ENCODE measurements around the gene GPX4.

DNA sequence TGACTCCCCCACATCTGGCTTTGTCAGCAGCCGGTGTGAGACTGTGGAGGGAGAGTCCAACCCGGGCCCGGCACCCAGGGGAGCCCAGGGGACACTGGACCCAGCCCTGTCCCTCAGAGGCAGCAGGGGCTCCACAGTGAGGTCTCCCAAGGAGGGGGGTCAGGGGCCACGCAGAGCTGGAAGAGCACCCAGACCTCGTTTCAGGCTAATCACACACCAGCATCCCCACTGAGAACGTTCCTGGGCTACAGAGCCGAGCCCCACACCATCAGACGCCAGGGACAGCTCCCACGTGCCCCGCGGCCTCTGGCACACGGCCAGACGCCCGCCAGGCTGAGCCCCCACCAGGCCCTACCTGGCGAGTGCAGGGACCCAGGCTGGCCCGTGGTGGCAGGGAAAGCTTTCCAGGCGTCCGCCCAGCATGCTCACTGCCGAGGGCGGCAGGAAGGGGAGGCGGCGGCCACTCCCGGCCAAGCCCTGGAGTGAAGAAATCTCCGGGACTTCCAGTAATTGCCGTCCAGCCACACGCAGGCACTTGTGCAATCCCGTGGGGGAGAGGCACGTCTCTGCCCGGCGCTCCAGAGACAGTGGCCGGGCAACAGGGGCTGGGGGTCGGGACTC lies 51.0 kb downstream of the GPX4 start:
- TF ChIP-seq, protein P1, sequence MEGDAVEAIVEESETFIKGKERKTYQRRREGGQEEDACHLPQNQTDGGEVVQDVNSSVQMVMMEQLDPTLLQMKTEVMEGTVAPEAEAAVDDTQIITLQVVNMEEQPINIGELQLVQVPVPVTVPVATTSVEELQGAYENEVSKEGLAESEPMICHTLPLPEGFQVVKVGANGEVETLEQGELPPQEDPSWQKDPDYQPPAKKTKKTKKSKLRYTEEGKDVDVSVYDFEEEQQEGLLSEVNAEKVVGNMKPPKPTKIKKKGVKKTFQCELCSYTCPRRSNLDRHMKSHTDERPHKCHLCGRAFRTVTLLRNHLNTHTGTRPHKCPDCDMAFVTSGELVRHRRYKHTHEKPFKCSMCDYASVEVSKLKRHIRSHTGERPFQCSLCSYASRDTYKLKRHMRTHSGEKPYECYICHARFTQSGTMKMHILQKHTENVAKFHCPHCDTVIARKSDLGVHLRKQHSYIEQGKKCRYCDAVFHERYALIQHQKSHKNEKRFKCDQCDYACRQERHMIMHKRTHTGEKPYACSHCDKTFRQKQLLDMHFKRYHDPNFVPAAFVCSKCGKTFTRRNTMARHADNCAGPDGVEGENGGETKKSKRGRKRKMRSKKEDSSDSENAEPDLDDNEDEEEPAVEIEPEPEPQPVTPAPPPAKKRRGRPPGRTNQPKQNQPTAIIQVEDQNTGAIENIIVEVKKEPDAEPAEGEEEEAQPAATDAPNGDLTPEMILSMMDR (conservative IDR thresholded peaks at IDR 0.05; ENCODE audit: low read length), result no peak
- TF ChIP-seq EZH2phosphoT487 (IDR thresholded peaks at IDR 0.05; ENCODE audit: borderline replicate concordance, low read depth, low read length), result no peak

Measured in OCI-LY7 (cell line).